ENCODE data around the gene OPN1MW.
"Not testable (repeated sequence)": the region's sequence is repeated elsewhere in the genome, so short reads cannot be mapped to it uniquely, and the experiment has no call there.

The OPN1MW gene

DNA sequence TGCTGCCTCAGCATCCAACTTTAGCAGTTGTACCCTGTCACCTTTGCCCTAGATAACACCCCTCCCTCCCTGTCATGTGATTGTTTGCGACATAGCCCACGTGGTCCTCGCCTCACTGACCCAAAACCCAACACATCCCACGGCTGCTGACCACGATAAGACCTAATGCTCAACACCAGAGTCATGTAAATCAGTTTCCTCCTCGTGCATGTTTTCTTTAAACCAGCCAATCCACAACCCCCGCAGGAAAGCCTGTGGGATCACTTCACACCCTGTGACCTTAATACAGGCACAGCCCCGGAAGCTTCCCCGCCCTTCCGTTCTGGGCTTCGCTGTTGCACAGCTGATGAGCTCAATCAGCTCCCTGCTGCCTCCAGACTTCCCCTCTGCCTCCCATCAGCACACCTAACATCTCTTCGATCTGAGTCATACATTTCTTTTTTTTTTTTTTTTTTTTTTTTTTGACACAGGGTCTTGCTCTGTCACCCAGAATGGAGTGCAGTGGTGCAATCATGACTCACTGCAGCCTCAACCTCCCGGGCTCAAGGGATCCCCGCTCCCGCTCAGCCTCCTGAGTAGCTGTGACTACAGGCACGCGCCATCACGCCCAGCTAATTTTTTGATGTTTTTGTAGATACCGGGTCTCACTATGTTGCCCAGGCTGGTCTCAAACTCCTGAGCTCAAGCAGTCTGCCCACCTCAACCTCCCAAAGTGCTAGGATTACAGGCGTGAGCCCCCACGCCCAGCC is 27.4 kb downstream of the OPN1MW start:
- FAIRE-seq; DNase-seq (ENCODE audit: low spot score): not testable (repeated sequence)

- not testable (repeated sequence) for FAIRE-seq
These were observed 28.7 kb downstream of the OPN1MW start for GRCh38 chrX:154211057-154211456.

GRCh38 chrX:154211499-154211898 is 29.1 kb downstream of the OPN1MW start:
- DNase-seq (ENCODE audit: low spot score); FAIRE-seq: not testable (repeated sequence)

More at GRCh38 chrX:154211057-154211456, 28.7 kb downstream of the OPN1MW start:
- not testable (repeated sequence) for DNase-seq (ENCODE audit: low spot score)

DNA sequence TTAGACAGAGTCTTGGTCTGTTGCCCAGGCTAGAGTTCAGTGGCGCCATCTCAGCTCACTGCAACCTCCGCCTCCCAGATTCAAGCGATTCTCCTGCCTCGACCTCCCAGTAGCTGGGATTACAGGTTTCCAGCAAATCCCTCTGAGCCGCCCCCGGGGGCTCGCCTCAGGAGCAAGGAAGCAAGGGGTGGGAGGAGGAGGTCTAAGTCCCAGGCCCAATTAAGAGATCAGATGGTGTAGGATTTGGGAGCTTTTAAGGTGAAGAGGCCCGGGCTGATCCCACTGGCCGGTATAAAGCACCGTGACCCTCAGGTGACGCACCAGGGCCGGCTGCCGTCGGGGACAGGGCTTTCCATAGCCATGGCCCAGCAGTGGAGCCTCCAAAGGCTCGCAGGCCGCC is 37.1 kb downstream of the OPN1MW start, which contains the start of gene OPN1MW2:
TSS of gene OPN1MW2 (plus strand) at position 301 of the 400 bp plus-strand sequence. CDS start at position 361, 60 bp downstream.
- not testable (repeated sequence) for FAIRE-seq; DNase-seq (ENCODE audit: low spot score)

DNA sequence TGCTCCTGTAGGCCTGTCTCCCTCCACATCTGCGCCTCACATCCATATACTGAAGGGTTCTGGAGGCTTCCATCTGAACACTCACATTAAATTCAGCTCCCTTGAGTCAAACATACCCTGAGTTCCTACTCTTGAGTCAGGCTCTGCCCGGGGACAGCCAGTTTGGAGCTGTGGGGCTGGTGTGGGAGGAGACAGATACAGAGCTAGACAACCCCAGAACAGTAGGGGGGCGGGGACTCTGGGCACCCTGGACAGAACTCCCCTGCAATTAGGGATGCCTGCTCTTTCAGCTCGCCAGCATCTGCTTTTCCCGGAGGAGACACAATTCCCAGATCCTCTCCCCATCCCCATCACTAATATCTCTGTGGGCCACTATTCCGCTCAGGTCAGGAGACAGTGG is 42.9 kb downstream of the OPN1MW start:
- not testable (repeated sequence) for FAIRE-seq; DNase-seq (ENCODE audit: low spot score)

- DNase-seq (ENCODE audit: low spot score); FAIRE-seq: not testable (repeated sequence)
These were observed 44.3 kb downstream of the OPN1MW start for GRCh38 chrX:154226706-154227105.

DNA sequence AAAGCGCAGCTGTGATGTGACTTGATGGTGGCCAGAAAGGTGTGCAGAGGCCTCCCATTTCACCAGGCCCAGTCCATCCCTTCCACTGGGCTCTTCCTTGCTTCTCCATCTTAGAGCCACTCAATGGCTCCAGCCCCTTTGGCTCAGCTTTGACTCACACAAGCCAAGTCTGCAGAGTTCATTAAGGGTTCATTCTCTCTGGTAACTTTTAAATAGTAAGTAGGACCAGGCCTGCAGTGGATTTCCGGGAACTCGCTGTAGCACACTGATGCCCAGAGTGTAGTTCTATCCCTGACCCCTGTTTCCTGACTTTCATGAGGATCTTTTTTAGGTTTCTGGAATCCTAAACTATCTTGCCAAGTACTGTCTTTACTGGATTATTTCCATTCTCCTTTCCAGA is 49.0 kb downstream of the OPN1MW start:
- DNase-seq (ENCODE audit: low spot score); FAIRE-seq: not testable (repeated sequence)

DNA sequence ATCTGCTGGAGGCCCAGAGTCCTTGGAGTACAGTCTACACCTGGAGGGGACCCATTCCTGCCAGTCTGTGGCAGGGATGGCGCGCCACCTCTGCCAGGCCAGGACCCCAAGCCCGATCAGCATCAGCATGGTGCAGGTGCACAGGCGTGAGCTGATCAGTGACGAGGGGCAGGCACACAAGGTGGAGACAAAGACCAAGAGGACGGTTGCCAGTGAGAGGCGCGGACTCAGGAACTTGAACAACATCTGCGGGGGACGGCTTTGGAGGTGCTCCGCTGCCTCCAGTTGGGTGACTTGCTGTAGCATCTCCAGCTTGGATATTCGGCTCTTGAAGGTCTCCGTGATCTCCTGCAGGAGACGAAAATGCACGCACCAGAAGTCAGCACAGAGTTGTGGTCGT is 51.2 kb downstream of the OPN1MW start:
- FAIRE-seq; DNase-seq (ENCODE audit: low spot score): not testable (repeated sequence)

GRCh38 chrX:154238939-154239559 is 56.7 kb downstream of the OPN1MW start:
- DNase-seq (ENCODE audit: low spot score); FAIRE-seq: not testable (repeated sequence)

DNA sequence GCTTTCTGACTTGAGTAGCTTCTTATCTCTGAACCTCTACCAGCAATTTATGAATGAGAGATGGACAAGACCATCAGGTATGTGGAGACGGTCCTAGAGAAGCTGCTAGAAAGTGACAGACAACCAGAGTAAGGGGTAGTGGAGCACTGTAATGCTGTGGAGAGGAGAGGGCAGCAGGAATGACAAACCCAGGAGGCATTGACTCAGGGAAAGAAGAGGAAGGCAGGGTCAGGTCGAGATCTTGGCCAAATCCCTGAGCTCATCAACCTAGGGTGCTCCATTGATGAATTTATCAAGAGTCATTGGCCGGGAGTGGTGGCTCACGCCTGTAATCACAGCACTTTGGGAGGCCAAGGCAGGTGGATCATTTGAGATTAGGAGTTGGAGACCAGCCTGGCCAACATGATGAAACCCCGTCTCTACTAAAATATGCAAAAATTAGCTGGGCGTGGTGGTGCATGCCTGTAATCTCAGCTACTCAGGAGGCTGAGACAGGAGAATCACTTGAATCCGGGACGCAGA is 57.6 kb downstream of the OPN1MW start:
- not testable (repeated sequence) for FAIRE-seq; DNase-seq (ENCODE audit: low spot score)
